Endothelial cell of umbilical vein (primary cell): ENCODE results near the gene GHRHR. TPM values are rescaled to one million over a fixed set of nuclear protein-coding genes. Genes with fewer than 3 reads are reported as not detected.

ENCODE experiments used
- BruUV-seq: library from RNA; stranded (reverse); fragments of 400-500 nt; replicated peaks from 2 replicates; lab custom pipeline; 2021; lab: Mats Ljungman, UMichigan
- CTCF ChIA-PET: fragments of 300-600, 350-600 bp; sonication (Branson Sonifier 250); formaldehyde crosslinking; loops from one replicate; lab custom pipeline; 2021; ENCODE audit warnings: antibody characterized with exemption, inconsistent platforms; lab: Charles Lee
- POLR2A ChIA-PET: fragments of 300-600, 350-600 bp; sonication (Branson Sonifier 250); formaldehyde crosslinking; loops from one replicate; lab custom pipeline; 2021; ENCODE audit warnings: antibody characterized with exemption, inconsistent platforms; lab: Charles Lee
- DNase-seq: peaks from one replicate; pipeline ENCODE4 v3.0.0-alpha.2; 2011; ENCODE audit warnings: low read depth, low spot score
- FAIRE-seq: peaks from 2 replicates; lab custom pipeline; 2011; peaks lifted over from hg19 to GRCh38; lab: Jason Lieb, UNC
- H2AFZ ChIP-seq: 2 replicates; pipeline ENCODE4 v1.6.0; 2012; ENCODE audit warnings: low read depth, low read length, control low read depth, inconsistent platforms
- H3K27ac ChIP-seq: 2 replicates; pipeline ENCODE4 v1.5.1; 2011; ENCODE audit warnings: low read depth, mild to moderate bottlenecking, control low read depth, low read length, moderate library complexity; ENCODE audit not compliant: insufficient read depth
- H3K27me3 ChIP-seq, 2 experiments: 2 replicates each; pipeline versions ENCODE4 v1.6.0 to v1.6.1; 2011; ENCODE audit warnings: low read length in 2 of 2, mixed read lengths in 1 of 2; ENCODE audit not compliant: control insufficient read depth in 2 of 2, insufficient read depth in 2 of 2
- H3K36me3 ChIP-seq, 2 experiments: 2 replicates in 1 of 2; 3 replicates in 1 of 2; pipeline ENCODE4 v1.5.1; 2011; ENCODE audit warnings: low read length in 2 of 2, mild to moderate bottlenecking in 1 of 2, moderate library complexity in 1 of 2; ENCODE audit not compliant: control insufficient read depth in 2 of 2, insufficient read depth in 2 of 2; ENCODE audit errors: extremely low read depth in 1 of 2
- H3K4me1 ChIP-seq: 3 replicates; pipeline ENCODE4 v1.5.1; 2011; ENCODE audit warnings: mild to moderate bottlenecking, low read length; ENCODE audit not compliant: control insufficient read depth, insufficient read depth; ENCODE audit errors: extremely low read depth
- H3K4me2 ChIP-seq: 2 replicates; pipeline ENCODE4 v1.6.1; 2011; ENCODE audit warnings: low read length, control low read depth, mixed read lengths; ENCODE audit not compliant: insufficient read depth
- H3K4me3 ChIP-seq, 3 experiments: fragments of 200-600 bp in 1 of 3; sonication (generic), shearing (Covaris generic) in 1 of 3; replicated peaks in 1 of 3; 2 replicates each; pipeline ENCODE4 v1.5.1; 2011 to 2016; ENCODE audit warnings: control low read depth in 3 of 3, low read length in 3 of 3, mild to moderate bottlenecking in 2 of 3, inconsistent platforms in 1 of 3, low read depth in 1 of 3, moderate library complexity in 1 of 3; ENCODE audit not compliant: insufficient read depth in 1 of 3
- H3K79me2 ChIP-seq: 2 replicates; pipeline ENCODE4 v1.6.0; 2012; ENCODE audit warnings: low read length, inconsistent platforms; ENCODE audit not compliant: control insufficient read depth, insufficient read depth
- H3K9ac ChIP-seq: replicated peaks from 2 replicates; pipeline ENCODE3; 2011; ENCODE audit warnings: low read length, control low read depth; ENCODE audit not compliant: insufficient read depth; ENCODE audit errors: extremely low read depth
- H3K9me1 ChIP-seq: replicated peaks from 3 replicates; pipeline ENCODE4 v1.6.0; 2011; ENCODE audit warnings: mild to moderate bottlenecking, low read length; ENCODE audit not compliant: control insufficient read depth, insufficient read depth; ENCODE audit errors: extremely low read depth
- H3K9me3 ChIP-seq: replicated peaks from 2 replicates; pipeline ENCODE4 v1.5.1; 2012; ENCODE audit warnings: low read length, inconsistent platforms; ENCODE audit not compliant: control insufficient read depth, insufficient read depth
- H4K20me1 ChIP-seq: replicated peaks from 2 replicates; pipeline ENCODE3; 2011; ENCODE audit warnings: mild to moderate bottlenecking, low read length; ENCODE audit not compliant: control insufficient read depth, insufficient read depth; ENCODE audit errors: extremely low read depth
- CTCF ChIP-seq, 2 donors: IDR thresholded peaks; 1 replicate in 1 of 2; 2 replicates in 1 of 2; pipeline ENCODE4 v1.5.1; 2011; ENCODE audit warnings: low read length in 2 of 2, mild to moderate bottlenecking in 2 of 2, moderate library complexity in 2 of 2, control low read depth in 1 of 2, inconsistent platforms in 1 of 2, low read depth in 1 of 2; ENCODE audit not compliant: insufficient read depth in 1 of 2; ENCODE audit errors: extremely low read depth in 1 of 2
- EZH2 ChIP-seq: IDR thresholded peaks from 2 replicates; pipeline ENCODE4 v1.6.1; 2012; ENCODE audit warnings: borderline replicate concordance, low read depth, mild to moderate bottlenecking, moderate library complexity, low read length, inconsistent platforms; ENCODE audit not compliant: severe bottlenecking
- FOS ChIP-seq: IDR thresholded peaks from 2 replicates; pipeline ENCODE4 v1.6.1; 2011; ENCODE audit warnings: mild to moderate bottlenecking, low read length, moderate library complexity, borderline replicate concordance; ENCODE audit not compliant: insufficient read depth
- GATA2 ChIP-seq: IDR thresholded peaks from 2 replicates; pipeline ENCODE4 v1.7.0; 2011; ENCODE audit warnings: low read depth, mild to moderate bottlenecking, moderate library complexity, mixed read lengths, low read length; ENCODE audit not compliant: insufficient read length, insufficient read depth
- JUN ChIP-seq: IDR thresholded peaks from 2 replicates; pipeline ENCODE4 v1.6.1; 2011; ENCODE audit warnings: borderline replicate concordance, low read depth; ENCODE audit not compliant: insufficient read length, insufficient read depth
- MAX ChIP-seq: IDR thresholded peaks from 2 replicates; pipeline ENCODE4 v1.6.1; 2011; ENCODE audit not compliant: insufficient read depth, insufficient read length
- MYC ChIP-seq: IDR thresholded peaks from one replicate; pipeline ENCODE4 v1.6.1; 2011; ENCODE audit warnings: mild to moderate bottlenecking, low read depth, low read length
- POLR2A ChIP-seq: IDR thresholded peaks from 2 replicates; pipeline ENCODE4 v1.6.1; 2012; ENCODE audit warnings: low read depth, mild to moderate bottlenecking, control low read depth, low read length
- POLR2AphosphoS5 ChIP-seq: IDR thresholded peaks from 2 replicates; pipeline ENCODE4 v1.6.1; 2012; ENCODE audit warnings: low read depth, mild to moderate bottlenecking, control low read depth, low read length, moderate library complexity; ENCODE audit not compliant: insufficient read depth
- dilution Hi-C: fragments of 300-500 bp; cut with MboI; formaldehyde crosslinking; loops from one replicate; pipeline ENCODE4 v1.15.0; 2019; ENCODE audit warnings: low sequenced_read_pairs; ENCODE audit not compliant: extremely low pct_ligation_motif_present
- intact Hi-C: fragments of 100-400 bp; cut with micrococcal nuclease; formaldehyde crosslinking; loops from one replicate; pipeline ENCODE4 v1.10.0; 2022
- polyA plus RNA-seq, 4 experiments: library from polyadenylated mRNA; depleted of rRNA in 3 of 4; stranded (reverse) in 3 of 4; unstranded in 1 of 4; fragments of >200 nt; gene quantifications; 2 replicates each; pipeline versions ENCODE4 v1.2.1 to v1.2.3, GENCODE V29; 2011 to 2012; ENCODE audit warnings: missing spikeins in 1 of 4
- total RNA-seq: library from RNA; stranded (reverse); gene quantifications from 2 replicates; pipeline ENCODE4 v1.2.3, GENCODE V29; 2021

Gene GHRHR
- total and polyA plus RNA-seq, 2 donors (not counting 3 experiments of a cell fraction or from before 2014, with no cell fraction given) = not detected

- POLR2A ChIA-PET = no interaction called here
- Histone ChIP-seq H3K9ac (no peak overlapping the region), H3K79me2 (no peaks in the 10 kb centered on the region), H4K20me1 (no peaks in the 10 kb centered on the region), H3K9me1 (no peaks in the 10 kb centered on the region), H2AFZ (no peak overlapping the region), H3K27me3 (peaks cover 19 to 30% of the 10 kb centered on the region in 2 experiments), H3K9me3 (no peaks in the 10 kb centered on the region), H3K4me1 (no peaks in the 10 kb centered on the region), H3K36me3 (no peaks in the 10 kb centered on the region), H3K4me2 (no peak overlapping the region), H3K27ac (no peak overlapping the region), H3K4me3 (no peak overlapping the region)
- CTCF ChIA-PET = interaction anchor here (1.0 to 4.6 kb wide), 6 partner anchors 10 to 170 kb away, joined by 3 to 22 read pairs (median 11); no protein-coding TSS in a partner anchor
- DNase-seq (no peak), FAIRE-seq (no peak)
- BruUV-seq = no TSS peak
- TF ChIP-seq GATA2 = no peak
- no peak for TF ChIP-seq JUN
- no peak for TF ChIP-seq EZH2
- no peak for TF ChIP-seq CTCF (IDR thresholded peaks at IDR 0.05; ENCODE audit: extremely low read depth in 1 of 2, insufficient read depth in 1 of 2, low read depth in 1 of 2, low read length in 2 of 2)
- TF ChIP-seq MYC = no peak
- TF ChIP-seq FOS = no peak
- TF ChIP-seq POLR2AphosphoS5 = no peak
- no peak for TF ChIP-seq POLR2A
- TF ChIP-seq MAX = no peak
- intact Hi-C loops (no loop called here), dilution Hi-C loops (no loop called here)
Measured at GRCh38 chr7:30971840-30972563, 8.2 kb downstream of the GHRHR start.
